Activated CD4-positive, alpha-beta T cell treated with anti-CD3 and anti-CD28 coated beads for 36 hours (primary cell): ENCODE results near the gene TMEM156. TPM values are rescaled to one million over a fixed set of nuclear protein-coding genes. Genes with fewer than 3 reads are reported as not detected.
"Not testable (repeated sequence)": the region's sequence is repeated elsewhere in the genome, so short reads cannot be mapped to it uniquely, and the experiment has no call there.

Experiments used
- ATAC-seq: fragments of 200-7000 bp; cut with Tn5 transposase; one replicate; pipeline ENCODE4 v1.10.0; 2021; ENCODE audit warnings: mild to moderate bottlenecking, moderate library complexity
- CTCF ChIA-PET: fragments of 350-600 bp; sonication (Branson Sonifier 250); formaldehyde crosslinking; loops from one replicate; lab custom pipeline; 2021; ENCODE audit warnings: antibody characterized with exemption; lab: Charles Lee
- POLR2A ChIA-PET: fragments of 350-600 bp; sonication (Branson Sonifier 250); formaldehyde crosslinking; loops from one replicate; lab custom pipeline; 2021; ENCODE audit warnings: antibody characterized with exemption, inconsistent platforms; lab: Charles Lee
- DNase-seq: peaks from one replicate; pipeline ENCODE4 v3.0.0-alpha.2; 2020
- H3K27ac Mint-ChIP-seq: one replicate; pipeline ENCODE4 v1.8.0; 2021; ENCODE audit warnings: mixed read lengths
- H3K27me3 Mint-ChIP-seq: one replicate; pipeline ENCODE4 v1.8.0; 2021; ENCODE audit warnings: mixed read lengths
- H3K36me3 Mint-ChIP-seq: one replicate; pipeline ENCODE4 v1.8.0; 2021; ENCODE audit warnings: low read depth, mixed read lengths
- H3K4me1 Mint-ChIP-seq: one replicate; pipeline ENCODE4 v1.8.0; 2021; ENCODE audit warnings: mixed read lengths
- H3K4me3 Mint-ChIP-seq: one replicate; pipeline ENCODE4 v1.8.0; 2021; ENCODE audit warnings: mild to moderate bottlenecking, moderate library complexity, mixed read lengths
- H3K9me3 Mint-ChIP-seq: one replicate; pipeline ENCODE4 v1.8.0; 2021; ENCODE audit warnings: low read depth, mixed read lengths
- intact Hi-C, 2 experiments: fragments of 100-400 bp; cut with DNase I in 1 of 2; cut with micrococcal nuclease in 1 of 2; formaldehyde crosslinking; loops; one replicate each; pipeline versions ENCODE4 v1.14.2 to v1.15.1; 2022 to 2024; cut with DNase I, micrococcal nuclease
- total RNA-seq, 2 experiments: library from RNA; stranded (reverse); gene quantifications; one replicate each; pipeline ENCODE4 v1.2.3, GENCODE V29; 2021

The TMEM156 gene
- total RNA-seq, 2 experiments from 2014 or later = 14.3 to 15.4 TPM

DNA sequence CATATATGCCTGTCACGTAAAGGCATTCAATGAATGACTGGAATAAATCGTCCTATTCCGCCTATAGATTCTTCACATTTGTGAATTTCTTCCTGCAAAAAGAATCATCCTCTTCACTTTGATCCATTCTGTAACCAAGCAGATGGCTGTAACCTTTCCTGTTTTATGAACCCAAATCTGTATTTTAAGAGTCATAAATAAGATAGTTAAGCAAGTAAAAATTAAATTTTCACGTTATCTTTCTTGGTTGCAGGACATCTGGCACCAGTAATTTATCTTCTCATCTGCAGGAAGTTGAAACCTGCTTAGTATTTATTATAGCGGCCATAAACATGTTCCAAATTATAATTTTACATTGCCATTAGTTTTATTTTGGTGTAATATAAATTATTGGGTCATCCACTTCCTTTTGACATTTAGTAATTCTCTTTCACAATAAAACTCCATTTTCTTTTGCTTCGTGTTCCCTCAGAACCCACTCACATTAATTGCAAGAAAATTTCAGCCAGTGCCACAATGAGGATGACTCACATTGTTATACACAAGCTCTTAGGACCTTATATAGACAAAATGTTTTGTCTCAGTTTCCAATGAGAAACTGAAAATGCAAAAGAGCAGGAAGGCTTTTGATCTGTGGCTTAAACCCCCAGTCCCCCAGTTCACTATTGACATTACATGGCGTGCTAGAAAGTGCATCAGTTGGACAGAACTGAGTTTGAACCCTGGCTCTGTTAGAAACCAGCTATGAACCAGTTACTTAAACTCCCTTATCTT, 51.1 kb downstream of the TMEM156 start:
- intact Hi-C loops = loop anchor here (1.0 to 5.0 kb wide), 6 partner anchors 22 to 371 kb away; partner anchors contain the start of gene TMEM156 (in 2 of the 2)
- peak; percentile 30 for DNase-seq
- peaks cover 40% of the 10 kb centered on the region for H3K36me3 Mint-ChIP-seq
- CTCF ChIA-PET = interaction anchor here (0.6 kb wide), 1 partner anchor 46 kb away, joined by 3 read pairs; no protein-coding TSS in a partner anchor
- peak; percentile 81 for ATAC-seq
- peaks cover 62% of the 10 kb centered on the region for H3K4me1 Mint-ChIP-seq
- POLR2A ChIA-PET = no interaction called here
- H3K9me3 Mint-ChIP-seq = no peaks in the 10 kb centered on the region
- H3K4me3 Mint-ChIP-seq = peak overlapping the region; percentile 23
- no peaks in the 10 kb centered on the region for H3K27me3 Mint-ChIP-seq
- H3K27ac Mint-ChIP-seq = peak overlapping the region; percentile 84

GRCh38 chr4:38979511-38980230, 52.5 kb downstream of the TMEM156 start:
- ChIA-PET POLR2A (interaction anchor here (0.7 kb wide), 1 partner anchor 21 kb away, joined by 7 read pairs; no protein-coding TSS in a partner anchor), CTCF (interaction anchor here (0.6 to 0.7 kb wide), 3 partner anchors 106 to 519 kb away, joined by 3 to 4 read pairs (median 3); no protein-coding TSS in a partner anchor)
- Mint-ChIP-seq H3K27me3 (no peaks in the 10 kb centered on the region), H3K9me3 (no peaks in the 10 kb centered on the region), H3K27ac (no peak overlapping the region), H3K36me3 (peaks cover 35% of the 10 kb centered on the region), H3K4me3 (no peak overlapping the region), H3K4me1 (peaks cover 51% of the 10 kb centered on the region)
- DNase-seq = no peak
- no peak for ATAC-seq
- intact Hi-C loops = loop anchor here (2.0 to 5.0 kb wide), 5 partner anchors 21 to 373 kb away; no protein-coding TSS in a partner anchor

GRCh38 chr4:38979081-38979480, 53.1 kb downstream of the TMEM156 start:
- DNase-seq = no peak
- no peaks in the 10 kb centered on the region for H3K27me3 Mint-ChIP-seq
- CTCF ChIA-PET = interaction anchor here (0.6 to 0.8 kb wide), 3 partner anchors 19 to 106 kb away, joined by 3 read pairs; no protein-coding TSS in a partner anchor
- intact Hi-C loops = no loop called here
- H3K36me3 Mint-ChIP-seq = peaks cover 35% of the 10 kb centered on the region
- no peak for ATAC-seq
- POLR2A ChIA-PET = no interaction called here
- no peak overlapping the region for H3K4me3 Mint-ChIP-seq
- H3K4me1 Mint-ChIP-seq = peaks cover 46% of the 10 kb centered on the region
- H3K9me3 Mint-ChIP-seq = no peaks in the 10 kb centered on the region
- no peak overlapping the region for H3K27ac Mint-ChIP-seq

- peaks cover 20% of the 10 kb centered on the region for H3K36me3 Mint-ChIP-seq
- intact Hi-C loops = no loop called here
- CTCF ChIA-PET = interaction anchor here (1.5 kb wide), 1 partner anchor 27 kb away, joined by 3 read pairs; no protein-coding TSS in a partner anchor
- peaks cover 19% of the 10 kb centered on the region for H3K4me1 Mint-ChIP-seq
- H3K9me3 Mint-ChIP-seq = no peaks in the 10 kb centered on the region
- H3K4me3 Mint-ChIP-seq = no peak overlapping the region
- no peak for ATAC-seq
- no peaks in the 10 kb centered on the region for H3K27me3 Mint-ChIP-seq
- POLR2A ChIA-PET = no interaction called here
- no peak overlapping the region for H3K27ac Mint-ChIP-seq
- no peak for DNase-seq
Observed at GRCh38 chr4:38976308-38976707, 55.9 kb downstream of the TMEM156 start.

DNA sequence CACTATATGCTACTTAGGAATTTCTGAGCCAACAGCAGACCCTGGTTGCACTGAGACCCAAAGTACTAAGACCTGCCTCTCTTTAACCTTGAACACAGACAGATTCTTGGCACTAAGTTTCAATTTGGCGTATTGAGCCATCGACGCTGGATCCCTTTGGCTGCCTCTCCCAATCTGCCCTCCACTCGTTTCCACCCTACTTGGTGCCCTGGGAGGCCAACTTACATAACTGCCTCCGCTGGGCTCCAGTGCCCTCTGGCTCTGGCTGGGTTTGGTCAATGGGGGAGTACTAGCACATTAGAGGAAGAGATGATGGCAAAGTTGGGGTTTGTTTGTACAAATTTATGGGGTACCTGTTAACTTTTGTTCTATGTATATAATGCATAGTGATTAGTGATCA, 63.5 kb downstream of the TMEM156 start:
- Mint-ChIP-seq H3K4me1 (peaks cover 20% of the 10 kb centered on the region), H3K27me3 (no peaks in the 10 kb centered on the region), H3K9me3 (peaks cover 2% of the 10 kb centered on the region), H3K36me3 (peaks cover 37% of the 10 kb centered on the region), H3K27ac (no peak overlapping the region), H3K4me3 (no peak overlapping the region)
- ChIA-PET CTCF (interaction anchor here (1.0 kb wide), 1 partner anchor 66 kb away, joined by 3 read pairs; no protein-coding TSS in a partner anchor), POLR2A (no interaction called here)
- no peak for ATAC-seq
- DNase-seq = no peak
- intact Hi-C loops = no loop called here

- intact Hi-C loops = no loop called here
- ChIA-PET POLR2A (no interaction called here), CTCF (interaction anchor here (0.8 to 0.9 kb wide), 2 partner anchors 9 to 17 kb away, joined by 3 read pairs; no protein-coding TSS in a partner anchor)
- H3K27me3 Mint-ChIP-seq = no peaks in the 10 kb centered on the region
- ATAC-seq = peak; percentile 65
- peaks cover 37% of the 10 kb centered on the region for H3K36me3 Mint-ChIP-seq
- H3K4me3 Mint-ChIP-seq = no peak overlapping the region
- no peak for DNase-seq
- peak overlapping the region; percentile 85 for H3K27ac Mint-ChIP-seq
- peaks cover 2% of the 10 kb centered on the region for H3K9me3 Mint-ChIP-seq
- H3K4me1 Mint-ChIP-seq = peaks cover 20% of the 10 kb centered on the region
Observed at GRCh38 chr4:38967260-38968095, 64.7 kb downstream of the TMEM156 start.

GRCh38 chr4:38965866-38966265, 66.3 kb downstream of the TMEM156 start:
- peak overlapping the region; percentile 55 for H3K27ac Mint-ChIP-seq
- POLR2A ChIA-PET = no interaction called here
- ATAC-seq = no peak

GRCh38 chr4:38964942-38965775, 67.0 kb downstream of the TMEM156 start:
- no peaks in the 10 kb centered on the region for H3K27me3 Mint-ChIP-seq
- peaks cover 9% of the 10 kb centered on the region for H3K9me3 Mint-ChIP-seq
- no peak overlapping the region for H3K27ac Mint-ChIP-seq
- H3K36me3 Mint-ChIP-seq = peaks cover 37% of the 10 kb centered on the region
- intact Hi-C loops = no loop called here
- no peak for DNase-seq
- POLR2A ChIA-PET = interaction anchor here (0.5 kb wide), 1 partner anchor 130 kb away, joined by 3 read pairs; no protein-coding TSS in a partner anchor
- no peak overlapping the region for H3K4me3 Mint-ChIP-seq
- CTCF ChIA-PET = no interaction called here
- H3K4me1 Mint-ChIP-seq = peaks cover 20% of the 10 kb centered on the region
- ATAC-seq = no peak

More at GRCh38 chr4:38965866-38966265, 66.3 kb downstream of the TMEM156 start:
- Mint-ChIP-seq H3K36me3 (peaks cover 37% of the 10 kb centered on the region), H3K9me3 (peaks cover 9% of the 10 kb centered on the region), H3K27me3 (no peaks in the 10 kb centered on the region), H3K4me1 (peaks cover 20% of the 10 kb centered on the region), H3K4me3 (no peak overlapping the region)
- CTCF ChIA-PET = interaction anchor here (0.7 kb wide), 1 partner anchor 169 kb away, joined by 3 read pairs; no protein-coding TSS in a partner anchor
- intact Hi-C loops = no loop called here
- DNase-seq = no peak

DNA sequence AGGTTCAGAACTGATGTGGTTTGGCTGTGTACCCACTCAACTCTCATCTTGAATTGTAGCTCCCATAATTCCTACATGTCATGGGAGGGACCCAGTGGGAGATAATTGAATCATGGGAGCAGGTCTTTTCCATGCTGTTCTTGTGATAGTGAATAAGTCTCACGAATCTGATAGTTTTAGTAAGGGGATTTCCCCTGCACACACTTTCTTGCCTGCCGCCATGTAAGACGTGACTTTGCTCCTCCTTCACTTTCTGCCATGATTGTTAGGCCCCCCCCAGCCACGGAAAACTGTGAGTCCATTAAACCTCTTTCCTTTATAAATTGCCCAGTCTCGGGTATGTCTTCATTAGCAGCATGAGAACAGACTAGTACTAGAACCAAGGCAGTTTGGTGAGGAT, 73.0 kb downstream of the TMEM156 start:
- CTCF ChIA-PET = interaction anchor here (0.5 to 1.0 kb wide), 3 partner anchors 19 to 173 kb away, joined by 3 to 4 read pairs (median 3); no protein-coding TSS in a partner anchor
- H3K4me3 Mint-ChIP-seq, DNase-seq, H3K36me3 Mint-ChIP-seq, ATAC-seq, POLR2A ChIA-PET, H3K27me3 Mint-ChIP-seq: not testable (repeated sequence)
- Mint-ChIP-seq H3K9me3 (peaks cover 17% of the 10 kb centered on the region), H3K4me1 (peaks cover 33% of the 10 kb centered on the region), H3K27ac (peak overlapping the region; percentile 84)
- intact Hi-C loops = loop anchor here (2.0 to 10.0 kb wide), 6 partner anchors 22 to 794 kb away; partner anchors contain the start of gene TMEM156 (in 2 of the 2)
